Measurements from ENCODE around the gene KRT80.

The KRT80 gene

DNA sequence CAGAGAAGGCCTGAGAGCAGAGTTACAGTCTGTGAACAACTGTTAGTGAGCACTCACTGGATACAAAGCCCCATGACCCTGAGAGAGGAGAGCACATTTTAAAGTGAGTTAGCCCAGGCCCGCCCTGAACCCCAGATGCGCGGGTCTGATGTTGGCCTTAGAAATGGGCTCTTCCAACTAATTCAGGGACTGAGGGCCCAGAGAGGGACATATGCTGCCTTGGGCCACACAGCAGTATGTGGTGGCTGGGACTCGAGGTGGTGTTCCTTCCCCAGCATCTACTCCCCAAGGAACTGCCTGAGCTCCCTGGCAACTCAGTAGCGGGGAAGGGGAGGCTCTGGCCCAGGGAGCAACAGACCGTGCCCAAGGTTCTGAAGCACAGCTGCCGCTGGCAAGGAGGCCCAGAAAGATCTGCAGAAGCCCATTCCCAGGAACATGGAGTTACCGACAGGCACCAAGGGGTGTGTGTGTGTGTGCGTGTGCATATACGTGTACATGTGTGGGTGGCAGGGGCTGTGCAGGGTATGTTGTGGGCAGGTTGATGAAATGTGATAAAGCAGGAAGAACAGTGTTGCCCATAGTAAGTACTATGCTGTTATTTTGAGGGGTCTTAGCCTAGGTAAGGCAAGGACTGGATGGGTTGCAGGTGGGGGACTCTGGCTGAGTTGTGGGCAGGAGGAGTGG lies 40.5 kb downstream of the KRT80 start:
- H2BK120ac ChIP-seq (ENCODE audit: insufficient read depth, low read length, poor library complexity) = no peak overlapping the region
- peaks cover 43% of the 10 kb centered on the region for H3K79me1 ChIP-seq (ENCODE audit: low read length)
- no CpG with 5 or more reads among the region's 10 CpGs for WGBS (ENCODE audit: extremely low coverage, insufficient coverage, insufficient read length)
- peak overlapping the region; percentile 71 for H4K91ac ChIP-seq (ENCODE audit: low read depth, low read length)
- peaks cover 4% of the 10 kb centered on the region for H3K79me2 ChIP-seq (ENCODE audit: control insufficient read depth, insufficient read depth, low read length, poor library complexity)
- no peak overlapping the region for H3K27ac ChIP-seq (ENCODE audit: low read depth, low read length)
- DNase-seq = no peak
- H2BK12ac ChIP-seq (ENCODE audit: low read length) = peak overlapping the region; percentile 52
- H2AFZ ChIP-seq (ENCODE audit: insufficient read depth, low read length, poor library complexity) = no peak overlapping the region
- H4K12ac ChIP-seq (ENCODE audit: low read depth, low read length) = no peak overlapping the region
- no peak overlapping the region for H3K4ac ChIP-seq (ENCODE audit: low read depth, low read length)
- no peak overlapping the region for H3K4me2 ChIP-seq (ENCODE audit: low read length)
- no peaks in the 10 kb centered on the region for H3K27me3 ChIP-seq (ENCODE audit: insufficient read depth, low read length)
- H3K4me3 ChIP-seq (ENCODE audit: low read depth, low read length) = no peak overlapping the region
- H3K4me1 ChIP-seq (ENCODE audit: control insufficient read depth in 1 of 2, insufficient read depth in 2 of 2, low read length in 2 of 2) = peaks cover 18 to 43% of the 10 kb centered on the region in 2 experiments
- H2AK5ac ChIP-seq (ENCODE audit: low read length) = peak overlapping the region; percentile 34
- no peak overlapping the region for H3K18ac ChIP-seq (ENCODE audit: low read length)
- peak overlapping the region; percentile 5 for H4K8ac ChIP-seq (ENCODE audit: low read depth, low read length)
- no peak overlapping the region for H3K9ac ChIP-seq (ENCODE audit: low read length)
- H3K36me3 ChIP-seq (ENCODE audit: control insufficient read depth in 1 of 2, insufficient read depth in 2 of 2, low read length in 2 of 2) = no peaks in the 10 kb centered on the region
- H3K9me3 ChIP-seq (ENCODE audit: insufficient read depth, low read depth, low read length) = no peaks in the 10 kb centered on the region
- H3K14ac ChIP-seq (ENCODE audit: low read length) = no peak overlapping the region
- H2BK5ac ChIP-seq (ENCODE audit: low read depth, low read length, poor library complexity) = no peak overlapping the region
- no peak overlapping the region for H3K23ac ChIP-seq (ENCODE audit: low read length)

DNA sequence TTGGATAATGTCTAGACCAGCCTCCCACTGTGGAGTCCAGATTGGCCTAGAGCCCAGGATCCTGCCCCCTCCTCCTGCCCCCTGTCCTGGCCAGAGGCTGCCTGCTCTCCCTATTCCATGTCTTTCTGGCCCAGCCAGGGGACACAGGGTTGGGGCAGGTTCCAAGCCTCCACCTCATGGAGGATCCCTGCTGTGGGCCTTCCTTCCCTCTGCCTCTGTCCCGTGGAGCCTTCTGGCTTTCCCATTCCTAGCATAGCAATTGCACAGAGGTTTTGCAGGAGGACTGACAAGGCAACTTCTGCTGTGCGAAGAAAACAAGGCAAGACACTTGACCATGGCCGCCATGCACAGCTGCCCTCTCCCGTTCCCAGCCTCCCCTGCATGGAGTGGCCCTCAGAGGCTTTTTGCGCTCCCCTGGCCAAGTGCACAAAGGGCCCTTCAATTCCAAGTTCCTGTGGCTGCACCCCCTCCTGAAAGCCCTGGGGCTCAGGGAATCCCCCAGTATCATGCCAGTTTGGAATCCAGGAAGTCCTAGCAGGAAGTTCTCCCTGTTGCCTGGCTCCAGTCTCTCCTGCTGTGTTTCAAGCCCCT lies 42.1 kb downstream of the KRT80 start:
- Histone ChIP-seq H3K9me3 (ENCODE audit: insufficient read depth, low read depth, low read length) (no peaks in the 10 kb centered on the region), H3K18ac (ENCODE audit: low read length) (no peak overlapping the region), H3K4me2 (ENCODE audit: low read length) (no peak overlapping the region), H3K23ac (ENCODE audit: low read length) (no peak overlapping the region), H3K4me3 (ENCODE audit: low read depth, low read length) (no peak overlapping the region), H2BK12ac (ENCODE audit: low read length) (peak overlapping the region; percentile 14), H3K14ac (ENCODE audit: low read length) (no peak overlapping the region), H3K9ac (ENCODE audit: low read length) (no peak overlapping the region), H3K36me3 (ENCODE audit: control insufficient read depth in 1 of 2, insufficient read depth in 2 of 2, low read length in 2 of 2) (no peaks in the 10 kb centered on the region), H2AK5ac (ENCODE audit: low read length) (peak overlapping the region; percentile 37), H3K27ac (ENCODE audit: low read depth, low read length) (no peak overlapping the region), H4K8ac (ENCODE audit: low read depth, low read length) (peak overlapping the region; percentile 13), H3K4ac (ENCODE audit: low read depth, low read length) (no peak overlapping the region), H2BK120ac (ENCODE audit: insufficient read depth, low read length, poor library complexity) (peak overlapping the region; percentile 3), H3K79me2 (ENCODE audit: control insufficient read depth, insufficient read depth, low read length, poor library complexity) (peaks cover 7% of the 10 kb centered on the region), H2BK5ac (ENCODE audit: low read depth, low read length, poor library complexity) (no peak overlapping the region), H2AFZ (ENCODE audit: insufficient read depth, low read length, poor library complexity) (no peak overlapping the region), H3K4me1 (ENCODE audit: control insufficient read depth in 1 of 2, insufficient read depth in 2 of 2, low read length in 2 of 2) (peaks cover 32 to 58% of the 10 kb centered on the region in 2 experiments), H4K12ac (ENCODE audit: low read depth, low read length) (no peak overlapping the region), H4K91ac (ENCODE audit: low read depth, low read length) (peak overlapping the region; percentile 97), H3K27me3 (ENCODE audit: insufficient read depth, low read length) (no peaks in the 10 kb centered on the region), H3K79me1 (ENCODE audit: low read length) (peaks cover 58% of the 10 kb centered on the region)
- peak; percentile 57 to 75 for DNase-seq
- no CpG with 5 or more reads among the region's 5 CpGs for WGBS (ENCODE audit: extremely low coverage, insufficient coverage, insufficient read length)

DNA sequence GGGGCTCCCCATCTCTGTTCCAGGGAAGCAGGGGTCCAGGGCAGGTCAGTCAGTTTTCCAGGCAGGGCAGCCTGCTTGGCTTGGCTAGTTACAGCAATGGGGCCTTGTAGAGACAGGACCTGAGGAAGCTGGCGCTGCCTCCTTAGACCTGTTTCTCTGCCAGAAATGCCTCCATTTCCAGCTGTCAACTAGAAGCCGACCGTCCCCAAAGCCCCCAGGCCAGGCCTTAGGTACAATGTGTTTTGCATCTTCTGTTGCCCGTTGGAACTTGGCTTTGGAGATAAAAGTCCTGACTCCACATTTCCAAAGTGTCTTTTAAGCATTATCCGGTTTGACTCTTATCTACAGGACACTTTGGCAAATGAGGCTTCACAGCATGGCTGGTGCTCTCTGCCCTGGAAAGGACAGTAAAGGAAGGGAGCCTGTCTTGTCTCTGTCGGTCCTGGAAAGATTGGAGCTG lies 42.6 kb downstream of the KRT80 start:
- H4K12ac ChIP-seq (ENCODE audit: low read depth, low read length) = no peak overlapping the region
- H3K9ac ChIP-seq (ENCODE audit: low read length) = no peak overlapping the region
- H3K4me1 ChIP-seq (ENCODE audit: control insufficient read depth in 1 of 2, insufficient read depth in 2 of 2, low read length in 2 of 2) = peaks cover 38 to 62% of the 10 kb centered on the region in 2 experiments
- no peak overlapping the region for H4K8ac ChIP-seq (ENCODE audit: low read depth, low read length)
- peak overlapping the region; percentile 97 for H4K91ac ChIP-seq (ENCODE audit: low read depth, low read length)
- H3K79me1 ChIP-seq (ENCODE audit: low read length) = peaks cover 63% of the 10 kb centered on the region
- no peaks in the 10 kb centered on the region for H3K9me3 ChIP-seq (ENCODE audit: insufficient read depth, low read depth, low read length)
- H3K4me2 ChIP-seq (ENCODE audit: low read length) = no peak overlapping the region
- peak; percentile 80 to 93 for DNase-seq
- no peak overlapping the region for H3K23ac ChIP-seq (ENCODE audit: low read length)
- H2BK120ac ChIP-seq (ENCODE audit: insufficient read depth, low read length, poor library complexity) = peak overlapping the region; percentile 92
- no peak overlapping the region for H3K4me3 ChIP-seq (ENCODE audit: low read depth, low read length)
- no peak overlapping the region for H3K18ac ChIP-seq (ENCODE audit: low read length)
- no peaks in the 10 kb centered on the region for H3K36me3 ChIP-seq (ENCODE audit: control insufficient read depth in 1 of 2, insufficient read depth in 2 of 2, low read length in 2 of 2)
- WGBS (ENCODE audit: extremely low coverage, insufficient coverage, insufficient read length) = no CpG with 5 or more reads among the region's 6 CpGs
- peak overlapping the region; percentile 42 for H2AK5ac ChIP-seq (ENCODE audit: low read length)
- H3K79me2 ChIP-seq (ENCODE audit: control insufficient read depth, insufficient read depth, low read length, poor library complexity) = peaks cover 7% of the 10 kb centered on the region
- no peaks in the 10 kb centered on the region for H3K27me3 ChIP-seq (ENCODE audit: insufficient read depth, low read length)
- H3K14ac ChIP-seq (ENCODE audit: low read length) = peak overlapping the region; percentile 31
- peak overlapping the region; percentile 15 for H2BK5ac ChIP-seq (ENCODE audit: low read depth, low read length, poor library complexity)
- no peak overlapping the region for H3K4ac ChIP-seq (ENCODE audit: low read depth, low read length)
- peak overlapping the region; percentile 86 for H2BK12ac ChIP-seq (ENCODE audit: low read length)
- H3K27ac ChIP-seq (ENCODE audit: low read depth, low read length) = no peak overlapping the region
- H2AFZ ChIP-seq (ENCODE audit: insufficient read depth, low read length, poor library complexity) = no peak overlapping the region

DNA sequence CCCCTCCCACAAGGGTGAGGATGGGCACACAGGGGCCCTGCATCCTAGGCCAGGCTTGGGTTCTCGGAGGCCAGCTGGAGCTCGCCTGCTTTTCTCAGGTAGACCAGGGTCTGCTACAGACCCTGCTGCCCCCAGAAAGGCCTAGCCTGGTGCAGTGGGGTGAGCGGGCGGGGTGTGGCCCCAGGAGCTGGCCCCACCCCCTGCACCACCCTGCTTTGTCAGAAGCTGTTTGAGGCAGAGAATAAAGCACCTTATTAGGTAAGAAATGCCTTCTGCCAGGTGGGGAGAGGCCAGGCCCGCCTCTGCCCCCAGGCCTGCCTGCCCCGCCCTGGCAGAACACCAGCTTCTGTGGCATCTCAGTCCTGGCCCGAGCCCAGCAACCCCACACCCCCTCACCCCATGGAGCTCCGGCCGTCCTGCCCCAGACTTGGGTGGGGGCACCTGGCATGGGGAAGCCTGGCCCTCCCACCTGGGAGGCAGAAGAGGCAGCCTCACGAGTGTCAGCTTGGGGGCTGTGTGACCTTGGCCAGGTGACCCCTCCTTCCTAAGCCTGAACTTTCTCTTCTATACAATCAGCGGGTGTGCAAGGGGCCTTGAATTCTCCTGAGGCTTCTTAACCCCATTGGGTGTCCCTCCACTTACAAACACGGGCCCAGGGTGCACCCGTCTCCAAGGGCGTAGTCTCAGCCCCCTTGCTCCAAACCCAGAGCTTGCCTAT lies 43.2 kb downstream of the KRT80 start:
- H3K36me3 ChIP-seq (ENCODE audit: control insufficient read depth in 1 of 2, insufficient read depth in 2 of 2, low read length in 2 of 2) = no peaks in the 10 kb centered on the region
- peak overlapping the region; percentile 53 for H3K4ac ChIP-seq (ENCODE audit: low read depth, low read length)
- H2BK5ac ChIP-seq (ENCODE audit: low read depth, low read length, poor library complexity) = peak overlapping the region; percentile 57
- H3K27ac ChIP-seq (ENCODE audit: low read depth, low read length) = peak overlapping the region; percentile 53
- peak; percentile 20 to 47 for DNase-seq
- peak overlapping the region; percentile 65 for H3K18ac ChIP-seq (ENCODE audit: low read length)
- peak overlapping the region; percentile 9 for H2AFZ ChIP-seq (ENCODE audit: insufficient read depth, low read length, poor library complexity)
- peak overlapping the region; percentile 25 for H4K12ac ChIP-seq (ENCODE audit: low read depth, low read length)
- H3K79me2 ChIP-seq (ENCODE audit: control insufficient read depth, insufficient read depth, low read length, poor library complexity) = peaks cover 9% of the 10 kb centered on the region
- H3K4me3 ChIP-seq (ENCODE audit: low read depth, low read length) = no peak overlapping the region
- H4K91ac ChIP-seq (ENCODE audit: low read depth, low read length) = peak overlapping the region; percentile 97
- H3K4me2 ChIP-seq (ENCODE audit: low read length) = no peak overlapping the region
- no peak overlapping the region for H3K23ac ChIP-seq (ENCODE audit: low read length)
- no peaks in the 10 kb centered on the region for H3K27me3 ChIP-seq (ENCODE audit: insufficient read depth, low read length)
- no peaks in the 10 kb centered on the region for H3K9me3 ChIP-seq (ENCODE audit: insufficient read depth, low read depth, low read length)
- peak overlapping the region; percentile 85 for H2AK5ac ChIP-seq (ENCODE audit: low read length)
- peaks cover 43 to 68% of the 10 kb centered on the region in 2 experiments for H3K4me1 ChIP-seq (ENCODE audit: control insufficient read depth in 1 of 2, insufficient read depth in 2 of 2, low read length in 2 of 2)
- no CpG with 5 or more reads among the region's 14 CpGs for WGBS (ENCODE audit: extremely low coverage, insufficient coverage, insufficient read length)
- peaks cover 69% of the 10 kb centered on the region for H3K79me1 ChIP-seq (ENCODE audit: low read length)
- peak overlapping the region; percentile 31 for H3K14ac ChIP-seq (ENCODE audit: low read length)
- H2BK12ac ChIP-seq (ENCODE audit: low read length) = peak overlapping the region; percentile 86
- peak overlapping the region; percentile 69 for H4K8ac ChIP-seq (ENCODE audit: low read depth, low read length)
- no peak overlapping the region for H3K9ac ChIP-seq (ENCODE audit: low read length)
- H2BK120ac ChIP-seq (ENCODE audit: insufficient read depth, low read length, poor library complexity) = peak overlapping the region; percentile 92

Measured in trophoblast cell (in vitro differentiated cells and primary cell).